Type B pancreatic cell (in vitro differentiated cells): Measurements from ENCODE around the gene DCAF6. TPM values are rescaled to one million over a fixed set of nuclear protein-coding genes. Genes with fewer than 3 reads are reported as not detected.

Experiments
- DNase-seq: peaks from one replicate; pipeline ENCODE4 v3.0.0; 2021; ENCODE audit warnings: mixed read lengths; ENCODE audit not compliant: unreplicated experiment; ENCODE audit errors: extremely low spot score
- H3K27ac Mint-ChIP-seq: 2 replicates; pipeline ENCODE4 v1.8.0; 2021; ENCODE audit warnings: mild to moderate bottlenecking, mixed read lengths
- H3K27me3 Mint-ChIP-seq: 2 replicates; pipeline ENCODE4 v1.8.0; 2021; ENCODE audit warnings: mixed read lengths
- H3K36me3 Mint-ChIP-seq: 2 replicates; pipeline ENCODE4 v1.8.0; 2021; ENCODE audit warnings: mixed read lengths
- H3K4me1 Mint-ChIP-seq: one replicate; pipeline ENCODE4 v1.8.0; 2021; ENCODE audit warnings: mixed read lengths; ENCODE audit not compliant: unreplicated experiment
- H3K4me3 Mint-ChIP-seq: 2 replicates; pipeline ENCODE4 v1.8.0; 2021; ENCODE audit warnings: mild to moderate bottlenecking, mixed read lengths
- H3K9me3 Mint-ChIP-seq: 2 replicates; pipeline ENCODE4 v1.8.0; 2021; ENCODE audit warnings: mixed read lengths
- total RNA-seq: library from RNA; stranded (reverse); gene quantifications from 2 replicates; pipeline ENCODE4 v1.2.1, GENCODE V29; 2021; ENCODE audit warnings: low replicate concordance
- TF ChIP-seq, protein P1 (sequence below): fragments of 200-600 bp; sonication (generic); conservative IDR thresholded peaks from 2 replicates; pipeline ENCODE4 v1.5.0; 2021; ENCODE audit warnings: antibody characterized with exemption, mild to moderate bottlenecking

The DCAF6 gene
- total RNA-seq, 1 donor from 2014 or later: 27.2 TPM

DNA sequence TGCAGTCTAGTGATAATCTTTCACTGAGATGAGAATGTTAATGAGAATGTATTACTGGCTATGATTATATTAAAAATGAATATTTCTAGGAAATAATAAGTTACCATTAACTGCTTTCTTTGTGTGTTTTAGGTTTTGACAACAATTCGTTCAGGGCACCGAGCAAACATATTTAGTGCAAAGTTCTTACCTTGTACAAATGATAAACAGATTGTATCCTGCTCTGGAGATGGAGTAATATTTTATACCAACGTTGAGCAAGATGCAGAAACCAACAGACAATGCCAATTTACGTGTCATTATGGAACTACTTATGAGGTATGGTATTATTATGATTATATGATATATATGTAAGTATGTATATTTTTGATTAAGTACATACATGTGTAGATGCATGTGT lies 38.2 kb downstream of the DCAF6 start:
- H3K9me3 Mint-ChIP-seq: peaks cover 4% of the 10 kb centered on the region
- no peaks in the 10 kb centered on the region for H3K4me1 Mint-ChIP-seq
- no peak for DNase-seq
- no peaks in the 10 kb centered on the region for H3K27me3 Mint-ChIP-seq
- TF ChIP-seq, protein P1, sequence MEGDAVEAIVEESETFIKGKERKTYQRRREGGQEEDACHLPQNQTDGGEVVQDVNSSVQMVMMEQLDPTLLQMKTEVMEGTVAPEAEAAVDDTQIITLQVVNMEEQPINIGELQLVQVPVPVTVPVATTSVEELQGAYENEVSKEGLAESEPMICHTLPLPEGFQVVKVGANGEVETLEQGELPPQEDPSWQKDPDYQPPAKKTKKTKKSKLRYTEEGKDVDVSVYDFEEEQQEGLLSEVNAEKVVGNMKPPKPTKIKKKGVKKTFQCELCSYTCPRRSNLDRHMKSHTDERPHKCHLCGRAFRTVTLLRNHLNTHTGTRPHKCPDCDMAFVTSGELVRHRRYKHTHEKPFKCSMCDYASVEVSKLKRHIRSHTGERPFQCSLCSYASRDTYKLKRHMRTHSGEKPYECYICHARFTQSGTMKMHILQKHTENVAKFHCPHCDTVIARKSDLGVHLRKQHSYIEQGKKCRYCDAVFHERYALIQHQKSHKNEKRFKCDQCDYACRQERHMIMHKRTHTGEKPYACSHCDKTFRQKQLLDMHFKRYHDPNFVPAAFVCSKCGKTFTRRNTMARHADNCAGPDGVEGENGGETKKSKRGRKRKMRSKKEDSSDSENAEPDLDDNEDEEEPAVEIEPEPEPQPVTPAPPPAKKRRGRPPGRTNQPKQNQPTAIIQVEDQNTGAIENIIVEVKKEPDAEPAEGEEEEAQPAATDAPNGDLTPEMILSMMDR: no peak
- H3K27ac Mint-ChIP-seq: no peak overlapping the region
- peaks cover 27% of the 10 kb centered on the region for H3K36me3 Mint-ChIP-seq
- no peak overlapping the region for H3K4me3 Mint-ChIP-seq

DNA sequence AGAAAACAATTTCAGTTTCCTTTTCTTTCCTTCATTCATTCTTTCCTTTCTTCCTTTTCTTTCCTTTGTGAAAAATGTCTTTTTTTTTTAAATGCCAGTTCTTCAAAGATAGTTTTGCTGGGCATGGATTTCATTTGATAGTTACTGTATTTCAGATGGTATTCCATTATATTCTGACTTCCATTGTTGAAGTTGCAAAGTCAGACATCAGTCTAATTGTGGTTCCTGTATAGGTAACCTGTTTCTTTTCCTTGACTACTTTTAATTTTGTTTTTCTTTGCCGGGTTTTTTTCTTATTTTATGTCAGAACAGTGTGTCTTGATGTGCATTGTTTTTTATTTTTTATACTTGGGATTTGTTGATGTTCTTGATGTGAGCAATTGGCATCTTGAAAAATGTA lies 40.8 kb downstream of the DCAF6 start:
- Mint-ChIP-seq H3K27me3 (no peaks in the 10 kb centered on the region), H3K4me3 (no peak overlapping the region), H3K27ac (no peak overlapping the region), H3K9me3 (peaks cover 4% of the 10 kb centered on the region), H3K36me3 (peaks cover 44% of the 10 kb centered on the region), H3K4me1 (no peaks in the 10 kb centered on the region)
- DNase-seq: no peak
- TF ChIP-seq, protein P1: no peak

DNA sequence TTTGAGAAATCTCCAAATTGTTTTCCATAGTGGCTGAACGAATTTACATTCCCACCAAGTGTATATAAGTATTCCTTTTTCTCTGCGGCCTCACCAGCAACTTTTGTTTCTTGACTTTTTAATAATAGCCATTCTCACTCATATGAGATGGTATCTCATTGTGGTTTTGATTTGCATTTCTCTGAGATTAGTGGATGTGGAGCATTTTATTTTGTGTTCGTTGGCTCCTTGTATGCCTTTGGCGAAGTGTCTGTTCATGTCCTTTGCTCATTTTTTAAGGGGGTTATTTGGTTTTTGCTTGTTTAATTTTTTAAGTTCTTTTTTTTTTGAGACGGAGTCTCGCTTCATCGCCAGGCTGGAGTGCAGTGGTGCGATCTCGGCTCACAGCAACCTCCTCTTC lies 45.5 kb downstream of the DCAF6 start:
- peaks cover 51% of the 10 kb centered on the region for H3K36me3 Mint-ChIP-seq
- H3K27ac Mint-ChIP-seq: no peak overlapping the region
- H3K4me1 Mint-ChIP-seq: no peaks in the 10 kb centered on the region
- H3K9me3 Mint-ChIP-seq: peaks cover 8% of the 10 kb centered on the region
- no peak overlapping the region for H3K4me3 Mint-ChIP-seq
- no peaks in the 10 kb centered on the region for H3K27me3 Mint-ChIP-seq
- no peak for DNase-seq
- TF ChIP-seq, protein P1: no peak

DNA sequence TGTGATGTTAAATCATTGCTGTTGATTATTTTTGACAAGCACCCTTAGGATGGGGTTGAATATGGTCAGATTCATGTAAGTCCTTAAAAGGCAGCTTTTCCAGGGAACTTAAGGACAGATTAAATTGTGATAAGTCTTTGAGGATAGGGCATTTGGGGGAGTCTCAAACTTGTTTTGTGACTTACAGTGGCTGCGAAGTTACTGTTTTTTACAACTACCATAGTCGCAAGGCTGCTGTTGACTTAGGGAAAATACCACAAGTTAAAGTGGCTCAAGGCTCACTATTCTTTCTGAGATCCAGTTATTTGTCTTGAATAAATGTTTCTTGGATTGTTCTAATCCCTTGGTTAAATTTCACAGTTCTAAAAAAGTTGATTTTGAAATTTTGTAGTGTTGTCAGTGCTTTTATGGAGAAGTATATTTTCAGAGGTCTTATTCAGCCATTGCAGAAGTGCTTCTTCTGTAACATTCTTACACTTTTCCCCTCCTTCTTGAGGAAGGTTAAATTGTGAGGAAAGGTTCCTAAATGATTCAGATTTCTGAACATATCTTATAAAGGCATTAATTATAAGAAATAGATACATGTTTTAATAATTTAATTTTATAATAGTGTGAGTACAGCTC lies 47.4 kb downstream of the DCAF6 start:
- no peak overlapping the region for H3K27ac Mint-ChIP-seq
- TF ChIP-seq, protein P1: no peak
- peaks cover 3% of the 10 kb centered on the region for H3K9me3 Mint-ChIP-seq
- H3K4me3 Mint-ChIP-seq: no peak overlapping the region
- peaks cover 37% of the 10 kb centered on the region for H3K36me3 Mint-ChIP-seq
- DNase-seq: no peak
- H3K4me1 Mint-ChIP-seq: no peaks in the 10 kb centered on the region
- H3K27me3 Mint-ChIP-seq: no peaks in the 10 kb centered on the region

DNA sequence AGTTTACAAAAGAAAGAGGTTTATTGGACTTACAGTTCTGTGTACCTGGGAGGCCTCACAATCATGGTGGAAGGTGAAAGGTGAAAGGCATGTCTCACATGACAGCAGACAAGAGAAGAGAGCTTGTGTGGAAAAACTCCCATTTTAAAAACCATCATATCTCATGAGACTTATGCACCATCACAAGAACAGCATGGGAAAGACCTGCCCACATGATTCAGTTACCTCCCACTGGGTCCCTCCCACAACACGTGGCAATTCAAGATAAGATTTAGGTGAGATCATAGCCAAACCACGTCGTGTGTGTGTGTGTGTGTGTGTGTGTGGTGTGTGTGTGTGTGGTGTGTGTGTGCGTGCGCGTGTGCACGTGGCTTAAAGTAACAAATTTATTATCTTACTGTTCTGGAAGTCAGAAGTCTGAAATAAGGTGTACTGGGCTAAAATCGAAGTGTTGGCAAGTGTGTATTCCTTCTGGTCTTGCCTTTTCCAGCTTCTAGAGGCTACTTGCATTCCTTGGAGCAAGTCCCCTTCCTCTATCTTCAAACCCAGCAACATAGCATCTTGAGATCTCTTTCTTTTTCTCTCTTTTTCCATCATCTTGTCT lies 48.5 kb downstream of the DCAF6 start:
- TF ChIP-seq, protein P1: no peak
- H3K9me3 Mint-ChIP-seq: peaks cover 3% of the 10 kb centered on the region
- H3K36me3 Mint-ChIP-seq: peaks cover 32% of the 10 kb centered on the region
- no peak for DNase-seq
- H3K4me3 Mint-ChIP-seq: no peak overlapping the region
- H3K27ac Mint-ChIP-seq: no peak overlapping the region
- no peaks in the 10 kb centered on the region for H3K27me3 Mint-ChIP-seq
- no peaks in the 10 kb centered on the region for H3K4me1 Mint-ChIP-seq
